HEK293 (cell line): Measurements from ENCODE around the gene ZNF608.

Source experiments
- CTCF ChIA-PET: fragments of 350-600 bp; formaldehyde crosslinking; extraction: SDS; loops from one replicate; lab custom pipeline; 2021; ENCODE audit warnings: antibody characterized with exemption; lab: Yijun Ruan, JAX
- POLR2A ChIA-PET: fragments of 300-600 bp; formaldehyde crosslinking; extraction: SDS; loops from one replicate; lab custom pipeline; 2020; ENCODE audit warnings: antibody characterized with exemption, inconsistent platforms; lab: Yijun Ruan, JAX
- H3K27ac ChIP-seq: fragments of 200-500 bp; sonication (Bioruptor generic); 2 replicates; pipeline ENCODE4 v1.5.1; 2014; ENCODE audit warnings: low read depth, low read length, control low read depth, inconsistent platforms; ENCODE audit errors: extremely low read depth
- H3K36me3 ChIP-seq, 2 experiments: fragments of 200-500 bp in 1 of 2; sonication (Bioruptor generic) in 1 of 2; 1 replicate in 1 of 2; 2 replicates in 1 of 2; pipeline ENCODE4 v1.5.1; 2014 to 2017; ENCODE audit warnings: inconsistent platforms in 2 of 2, low read length in 2 of 2; ENCODE audit not compliant: control insufficient read depth in 2 of 2, insufficient read depth in 1 of 2
- H3K4me1 ChIP-seq: fragments of 200-500 bp; sonication (Bioruptor generic); 2 replicates; pipeline ENCODE4 v1.5.1; 2014; ENCODE audit warnings: mild to moderate bottlenecking, low read length, inconsistent platforms; ENCODE audit not compliant: control insufficient read depth, insufficient read depth
- H3K4me3 ChIP-seq: 2 replicates; pipeline ENCODE4 v1.5.1; 2011; ENCODE audit warnings: low read depth, mild to moderate bottlenecking, control low read depth, low read length, moderate library complexity
- H3K9me3 ChIP-seq: fragments of 200-500 bp; sonication (Bioruptor generic); 2 replicates; pipeline ENCODE4 v1.5.1; 2014; ENCODE audit warnings: low read depth, low read length, inconsistent platforms; ENCODE audit not compliant: control insufficient read depth, insufficient read depth
- FEZF1 ChIP-seq: fragments of 450-650 bp; formaldehyde crosslinking; IDR thresholded peaks from 2 replicates; pipeline ENCODE4 v1.5.1; 2016; ENCODE audit warnings: missing biosample characterization, missing genetic modification characterization
- OSR2 ChIP-seq: fragments of 450-650 bp; formaldehyde crosslinking; IDR thresholded peaks from 2 replicates; pipeline ENCODE4 v1.5.1; 2016; ENCODE audit warnings: missing biosample characterization, missing genetic modification characterization
- OVOL3 ChIP-seq: fragments of 450-650 bp; formaldehyde crosslinking; IDR thresholded peaks from 2 replicates; pipeline ENCODE4 v1.5.1; 2016; ENCODE audit warnings: missing biosample characterization, missing genetic modification characterization
- SP2 ChIP-seq: fragments of 450-650 bp; formaldehyde crosslinking; IDR thresholded peaks from 2 replicates; pipeline ENCODE4 v1.5.1; 2016; ENCODE audit warnings: missing biosample characterization, missing genetic modification characterization
- TRIM28 ChIP-seq: IDR thresholded peaks from 2 replicates; pipeline ENCODE4 v1.6.1; 2011; ENCODE audit warnings: low read length, control low read depth, borderline replicate concordance
- TSHZ1 ChIP-seq: fragments of 450-650 bp; formaldehyde crosslinking; IDR thresholded peaks from 2 replicates; pipeline ENCODE4 v1.5.1; 2016; ENCODE audit warnings: missing biosample characterization, missing genetic modification characterization, borderline replicate concordance
- ZBTB44 ChIP-seq: fragments of 450-650 bp; IDR thresholded peaks from 2 replicates; pipeline ENCODE4 v1.5.1; 2018; ENCODE audit warnings: missing biosample characterization, mild to moderate bottlenecking, missing genetic modification characterization
- ZFHX2 ChIP-seq: fragments of 450-650 bp; formaldehyde crosslinking; conservative IDR thresholded peaks from 2 replicates; pipeline ENCODE4 v1.5.1; 2016; ENCODE audit warnings: missing biosample characterization, missing genetic modification characterization
- ZFP69B ChIP-seq: fragments of 450-650 bp; formaldehyde crosslinking; IDR thresholded peaks from 2 replicates; pipeline ENCODE4 v1.5.1; 2016; ENCODE audit warnings: missing biosample characterization, missing genetic modification characterization
- ZNF121 ChIP-seq: fragments of 450-650 bp; formaldehyde crosslinking; IDR thresholded peaks from 2 replicates; pipeline ENCODE4 v1.5.1; 2016; ENCODE audit warnings: missing biosample characterization, missing genetic modification characterization
- ZNF132 ChIP-seq: fragments of 450-650 bp; formaldehyde crosslinking; IDR thresholded peaks from 2 replicates; pipeline ENCODE4 v1.5.1; 2017; ENCODE audit warnings: missing biosample characterization, missing genetic modification characterization, borderline replicate concordance
- ZNF19 ChIP-seq: fragments of 450-650 bp; formaldehyde crosslinking; IDR thresholded peaks from 2 replicates; pipeline ENCODE4; 2016; ENCODE audit warnings: missing biosample characterization, missing genetic modification characterization, low read depth
- ZNF214 ChIP-seq: fragments of 450-650 bp; formaldehyde crosslinking; IDR thresholded peaks from 2 replicates; pipeline ENCODE4 v1.5.1; 2017; ENCODE audit warnings: missing biosample characterization, mild to moderate bottlenecking, missing genetic modification characterization, borderline replicate concordance
- ZNF26 ChIP-seq: fragments of 450-650 bp; formaldehyde crosslinking; IDR thresholded peaks from 2 replicates; pipeline ENCODE4 v1.5.1; 2016; ENCODE audit warnings: missing biosample characterization, missing genetic modification characterization
- ZNF350 ChIP-seq: fragments of 450-650 bp; formaldehyde crosslinking; IDR thresholded peaks from 2 replicates; pipeline ENCODE4 v1.5.0; 2017; ENCODE audit warnings: missing biosample characterization, mild to moderate bottlenecking, missing genetic modification characterization
- ZNF37A ChIP-seq: fragments of 450-650 bp; IDR thresholded peaks from 2 replicates; pipeline ENCODE4 v1.5.1; 2018; ENCODE audit warnings: missing biosample characterization, missing genetic modification characterization
- ZNF510 ChIP-seq: fragments of 450-650 bp; formaldehyde crosslinking; IDR thresholded peaks from 2 replicates; pipeline ENCODE4 v1.5.1; 2018; ENCODE audit warnings: mild to moderate bottlenecking, missing genetic modification characterization, missing biosample characterization; ENCODE audit not compliant: insufficient replicate concordance
- ZNF544 ChIP-seq: fragments of 450-650 bp; formaldehyde crosslinking; IDR thresholded peaks from 2 replicates; pipeline ENCODE4 v1.5.0; 2017; ENCODE audit warnings: missing biosample characterization, missing genetic modification characterization
- ZNF596 ChIP-seq: fragments of 450-650 bp; IDR thresholded peaks from 2 replicates; pipeline ENCODE4 v1.5.0; 2018; ENCODE audit warnings: missing biosample characterization, mild to moderate bottlenecking, missing genetic modification characterization, moderate library complexity
- ZNF600 ChIP-seq: fragments of 450-650 bp; formaldehyde crosslinking; IDR thresholded peaks from 2 replicates; pipeline ENCODE4 v1.5.1; 2016; ENCODE audit warnings: missing biosample characterization, missing genetic modification characterization
- ZNF610 ChIP-seq: fragments of 450-650 bp; formaldehyde crosslinking; IDR thresholded peaks from 2 replicates; pipeline ENCODE4 v1.5.1; 2016; ENCODE audit warnings: missing biosample characterization, missing genetic modification characterization, borderline replicate concordance
- ZNF624 ChIP-seq: fragments of 450-650 bp; formaldehyde crosslinking; IDR thresholded peaks from 2 replicates; pipeline ENCODE4 v1.5.1; 2017; ENCODE audit warnings: missing biosample characterization, missing genetic modification characterization
- ZNF747 ChIP-seq: fragments of 450-650 bp; formaldehyde crosslinking; IDR thresholded peaks from 2 replicates; pipeline ENCODE4 v1.5.1; 2016; ENCODE audit warnings: missing biosample characterization, missing genetic modification characterization
- ZNF791 ChIP-seq: fragments of 450-650 bp; formaldehyde crosslinking; IDR thresholded peaks from 2 replicates; pipeline ENCODE4 v1.5.1; 2016; ENCODE audit warnings: missing biosample characterization, missing genetic modification characterization
- TF ChIP-seq, protein P1 (sequence below): fragments of 450-650 bp; formaldehyde crosslinking; IDR thresholded peaks from 2 replicates; pipeline ENCODE4 v1.5.1; 2017; ENCODE audit warnings: missing biosample characterization, missing genetic modification characterization
- TF ChIP-seq, protein P2 (sequence below): fragments of 450-650 bp; formaldehyde crosslinking; conservative IDR thresholded peaks from 2 replicates; pipeline ENCODE4 v1.5.1; 2016; ENCODE audit warnings: low read depth, missing biosample characterization, missing genetic modification characterization

Gene ZNF608

DNA sequence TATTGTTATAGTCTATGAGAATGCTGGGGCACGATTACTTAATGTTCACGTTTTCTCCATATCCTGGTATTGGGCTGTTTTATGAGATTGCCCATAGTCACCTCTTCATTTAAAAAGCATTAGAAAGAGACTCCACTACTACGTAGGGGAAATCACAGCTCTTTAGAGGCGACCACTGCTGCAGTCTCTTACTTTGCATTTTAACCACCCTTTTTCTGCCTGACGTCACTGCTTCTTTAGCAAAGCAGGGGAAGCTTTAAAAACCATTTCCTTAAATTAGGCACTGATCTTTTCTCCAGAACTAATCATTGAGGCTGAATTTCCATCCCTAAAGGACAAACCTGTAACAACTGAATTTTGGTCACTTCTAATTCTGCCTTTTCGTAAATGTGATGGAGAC lies 38.9 kb downstream of the ZNF608 start (continued):
- TF ChIP-seq TSHZ1 (no peak), ZNF510 (tag by site-specific recombination) (no peak), ZFHX2 (no peak), ZNF214 (no peak), OVOL3 (tag by site-specific recombination) (no peak), TRIM28 (no peak), FEZF1 (tag by site-specific recombination) (0 out of 2 replicates have a peak, but pooled peaks have one; percentile 7), ZNF544 (no peak)
- TF ChIP-seq, protein P1, sequence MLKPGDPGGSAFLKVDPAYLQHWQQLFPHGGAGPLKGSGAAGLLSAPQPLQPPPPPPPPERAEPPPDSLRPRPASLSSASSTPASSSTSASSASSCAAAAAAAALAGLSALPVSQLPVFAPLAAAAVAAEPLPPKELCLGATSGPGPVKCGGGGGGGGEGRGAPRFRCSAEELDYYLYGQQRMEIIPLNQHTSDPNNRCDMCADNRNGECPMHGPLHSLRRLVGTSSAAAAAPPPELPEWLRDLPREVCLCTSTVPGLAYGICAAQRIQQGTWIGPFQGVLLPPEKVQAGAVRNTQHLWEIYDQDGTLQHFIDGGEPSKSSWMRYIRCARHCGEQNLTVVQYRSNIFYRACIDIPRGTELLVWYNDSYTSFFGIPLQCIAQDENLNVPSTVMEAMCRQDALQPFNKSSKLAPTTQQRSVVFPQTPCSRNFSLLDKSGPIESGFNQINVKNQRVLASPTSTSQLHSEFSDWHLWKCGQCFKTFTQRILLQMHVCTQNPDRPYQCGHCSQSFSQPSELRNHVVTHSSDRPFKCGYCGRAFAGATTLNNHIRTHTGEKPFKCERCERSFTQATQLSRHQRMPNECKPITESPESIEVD (tag by site-specific recombination): no peak
- TF ChIP-seq, protein P2, sequence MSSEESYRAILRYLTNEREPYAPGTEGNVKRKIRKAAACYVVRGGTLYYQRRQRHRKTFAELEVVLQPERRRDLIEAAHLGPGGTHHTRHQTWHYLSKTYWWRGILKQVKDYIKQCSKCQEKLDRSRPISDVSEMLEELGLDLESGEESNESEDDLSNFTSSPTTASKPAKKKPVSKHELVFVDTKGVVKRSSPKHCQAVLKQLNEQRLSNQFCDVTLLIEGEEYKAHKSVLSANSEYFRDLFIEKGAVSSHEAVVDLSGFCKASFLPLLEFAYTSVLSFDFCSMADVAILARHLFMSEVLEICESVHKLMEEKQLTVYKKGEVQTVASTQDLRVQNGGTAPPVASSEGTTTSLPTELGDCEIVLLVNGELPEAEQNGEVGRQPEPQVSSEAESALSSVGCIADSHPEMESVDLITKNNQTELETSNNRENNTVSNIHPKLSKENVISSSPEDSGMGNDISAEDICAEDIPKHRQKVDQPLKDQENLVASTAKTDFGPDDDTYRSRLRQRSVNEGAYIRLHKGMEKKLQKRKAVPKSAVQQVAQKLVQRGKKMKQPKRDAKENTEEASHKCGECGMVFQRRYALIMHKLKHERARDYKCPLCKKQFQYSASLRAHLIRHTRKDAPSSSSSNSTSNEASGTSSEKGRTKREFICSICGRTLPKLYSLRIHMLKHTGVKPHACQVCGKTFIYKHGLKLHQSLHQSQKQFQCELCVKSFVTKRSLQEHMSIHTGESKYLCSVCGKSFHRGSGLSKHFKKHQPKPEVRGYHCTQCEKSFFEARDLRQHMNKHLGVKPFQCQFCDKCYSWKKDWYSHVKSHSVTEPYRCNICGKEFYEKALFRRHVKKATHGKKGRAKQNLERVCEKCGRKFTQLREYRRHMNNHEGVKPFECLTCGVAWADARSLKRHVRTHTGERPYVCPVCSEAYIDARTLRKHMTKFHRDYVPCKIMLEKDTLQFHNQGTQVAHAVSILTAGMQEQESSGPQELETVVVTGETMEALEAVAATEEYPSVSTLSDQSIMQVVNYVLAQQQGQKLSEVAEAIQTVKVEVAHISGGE: no peak

GRCh38 chr5:124706729-124707361 lies 39.6 kb downstream of the ZNF608 start:
- ChIA-PET POLR2A (interaction anchor here (1.1 kb wide), 1 partner anchor 32 kb away, joined by 3 read pairs; no protein-coding TSS in a partner anchor), CTCF (interaction anchor here (0.6 kb wide), 2 partner anchors 8 to 15 kb away, joined by 3 to 4 read pairs; no protein-coding TSS in a partner anchor)
- Histone ChIP-seq H3K4me1 (peaks cover 65% of the 10 kb centered on the region), H3K27ac (peak overlapping the region; percentile 98), H3K4me3 (no peak overlapping the region), H3K9me3 (no peaks in the 10 kb centered on the region), H3K36me3 (no peaks in the 10 kb centered on the region)
- no peak for TF ChIP-seq ZNF19 (tag by site-specific recombination)
- TF ChIP-seq ZNF121 (tag by site-specific recombination): no peak
- no peak; the same call in 1 of the 2 replicates for TF ChIP-seq ZFHX2
- TF ChIP-seq ZNF600 (tag by site-specific recombination): peak; percentile 69
- no peak for TF ChIP-seq ZNF350 (tag by site-specific recombination)
- TF ChIP-seq ZBTB44 (tag by site-specific recombination): peak; percentile 96
- TF ChIP-seq OSR2: peak; percentile 99
- no peak for TF ChIP-seq ZNF26
- TF ChIP-seq ZNF37A (tag by site-specific recombination): no peak
- peak; percentile 96 for TF ChIP-seq ZNF610 (tag by site-specific recombination)
- no peak for TF ChIP-seq ZNF747 (tag by site-specific recombination)
- no peak for TF ChIP-seq ZNF132
- TF ChIP-seq SP2 (tag by site-specific recombination): peak; percentile 56
- no peak for TF ChIP-seq ZNF791 (tag by site-specific recombination)
- TF ChIP-seq ZNF596: peak; percentile 80
- no peak for TF ChIP-seq ZNF624
- TF ChIP-seq ZFP69B: 0 out of 2 replicates have a peak, but pooled peaks have one; percentile 17
